HEK293 (cell line): Measurements from ENCODE around the gene ARHGAP25.

Experiments
- GLIS1 ChIP-seq: fragments of 450-650 bp; formaldehyde crosslinking; IDR thresholded peaks from 2 replicates; pipeline ENCODE4 v1.5.1; 2016; ENCODE audit warnings: missing biosample characterization, missing genetic modification characterization
- ZNF660 ChIP-seq: fragments of 450-650 bp; IDR thresholded peaks from 2 replicates; pipeline ENCODE4 v1.5.1; 2018; ENCODE audit warnings: missing biosample characterization, mild to moderate bottlenecking, missing genetic modification characterization
- TF ChIP-seq, protein P1 (sequence below): fragments of 450-650 bp; formaldehyde crosslinking; IDR thresholded peaks from 2 replicates; pipeline ENCODE4 v1.5.1; 2016; ENCODE audit warnings: missing biosample characterization, missing genetic modification characterization

DNA sequence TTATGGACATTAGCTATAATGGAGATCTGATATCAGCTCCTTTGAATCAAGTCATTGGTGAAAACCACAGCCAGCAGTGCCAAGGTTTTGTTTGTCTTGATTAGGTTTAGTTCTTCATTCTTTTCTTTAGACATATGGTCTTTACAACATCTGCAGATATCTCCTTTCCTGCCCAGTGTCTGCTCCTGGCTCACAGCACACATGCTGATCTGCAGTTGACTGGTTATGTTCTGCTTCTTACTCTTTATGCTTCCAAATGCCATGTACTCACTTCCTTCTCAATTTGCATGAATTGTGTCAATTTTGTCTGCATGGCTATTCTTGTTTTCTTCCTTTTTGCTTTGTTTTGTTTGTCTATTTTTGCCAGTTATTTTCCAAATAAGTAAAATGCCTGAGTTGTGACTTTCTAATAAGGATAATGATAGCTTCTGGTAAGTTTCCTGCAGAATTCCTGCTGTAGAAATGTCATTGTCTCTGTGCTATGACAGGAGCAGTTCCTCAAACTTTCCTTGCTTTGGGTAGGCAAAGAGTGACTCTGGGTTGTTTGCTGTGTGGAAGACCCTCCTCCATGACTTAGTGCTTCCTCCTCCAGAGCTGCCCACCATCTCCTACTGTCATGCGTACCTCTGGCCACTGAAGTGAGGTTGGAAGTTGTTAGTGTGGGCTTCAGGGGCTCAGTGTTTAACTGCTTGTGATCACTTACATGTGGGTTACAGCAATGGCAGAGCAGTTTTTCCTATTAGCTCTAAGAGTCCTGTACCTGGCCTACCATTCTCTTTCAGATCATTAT lies 8.2 kb downstream of the ARHGAP25 start:
- TF ChIP-seq ZNF660 (tag by site-specific recombination): no peak
- no peak for TF ChIP-seq GLIS1 (tag by site-specific recombination)
- TF ChIP-seq, protein P1, sequence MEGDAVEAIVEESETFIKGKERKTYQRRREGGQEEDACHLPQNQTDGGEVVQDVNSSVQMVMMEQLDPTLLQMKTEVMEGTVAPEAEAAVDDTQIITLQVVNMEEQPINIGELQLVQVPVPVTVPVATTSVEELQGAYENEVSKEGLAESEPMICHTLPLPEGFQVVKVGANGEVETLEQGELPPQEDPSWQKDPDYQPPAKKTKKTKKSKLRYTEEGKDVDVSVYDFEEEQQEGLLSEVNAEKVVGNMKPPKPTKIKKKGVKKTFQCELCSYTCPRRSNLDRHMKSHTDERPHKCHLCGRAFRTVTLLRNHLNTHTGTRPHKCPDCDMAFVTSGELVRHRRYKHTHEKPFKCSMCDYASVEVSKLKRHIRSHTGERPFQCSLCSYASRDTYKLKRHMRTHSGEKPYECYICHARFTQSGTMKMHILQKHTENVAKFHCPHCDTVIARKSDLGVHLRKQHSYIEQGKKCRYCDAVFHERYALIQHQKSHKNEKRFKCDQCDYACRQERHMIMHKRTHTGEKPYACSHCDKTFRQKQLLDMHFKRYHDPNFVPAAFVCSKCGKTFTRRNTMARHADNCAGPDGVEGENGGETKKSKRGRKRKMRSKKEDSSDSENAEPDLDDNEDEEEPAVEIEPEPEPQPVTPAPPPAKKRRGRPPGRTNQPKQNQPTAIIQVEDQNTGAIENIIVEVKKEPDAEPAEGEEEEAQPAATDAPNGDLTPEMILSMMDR: no peak
